H1 (cell line): ENCODE data around the gene TTLL9.

ENCODE experiments used
- ASH2L ChIP-seq: fragments of 200-600, 300-600 bp; sonication (generic); IDR thresholded peaks from one replicate; pipeline ENCODE4 v1.7.1; 2017; ENCODE audit warnings: low read length
- CEBPB ChIP-seq: IDR thresholded peaks from 2 replicates; pipeline ENCODE4 v1.6.1; 2012; ENCODE audit warnings: low read depth, low read length
- CREB1 ChIP-seq: IDR thresholded peaks from 2 replicates; pipeline ENCODE4 v1.6.1; 2012; ENCODE audit warnings: inconsistent platforms
- EZH2 ChIP-seq: fragments of 200-600 bp; sonication (generic); IDR thresholded peaks from 2 replicates; pipeline ENCODE4 v1.7.1; 2012; ENCODE audit warnings: low read depth, mild to moderate bottlenecking, moderate library complexity, low read length, inconsistent platforms; ENCODE audit not compliant: severe bottlenecking
- MAFK ChIP-seq: IDR thresholded peaks from 2 replicates; pipeline ENCODE4 v1.6.1; 2012; ENCODE audit warnings: low read depth, mild to moderate bottlenecking, improper control_type of control experiment, low read length
- NRF1 ChIP-seq: IDR thresholded peaks from 2 replicates; pipeline ENCODE4 v1.6.1; 2011; ENCODE audit warnings: mild to moderate bottlenecking, low read depth, low read length, improper control_type of control experiment
- PHF8 ChIP-seq: fragments of 200-600 bp; sonication (generic); conservative IDR thresholded peaks from 2 replicates; pipeline ENCODE4 v1.7.1; 2012; ENCODE audit warnings: low read depth, mild to moderate bottlenecking, inconsistent platforms, low read length, moderate library complexity
- POLR2A ChIP-seq, 2 experiments: IDR thresholded peaks; 1 replicate in 1 of 2; 2 replicates in 1 of 2; pipeline ENCODE4 v1.6.1; 2011; ENCODE audit warnings: low read depth in 2 of 2, low read length in 2 of 2, mild to moderate bottlenecking in 2 of 2; ENCODE audit errors: control extremely low read depth in 1 of 2
- POLR2AphosphoS5 ChIP-seq: IDR thresholded peaks from 2 replicates; pipeline ENCODE4 v1.6.1; 2011; ENCODE audit warnings: low read depth, low read length
- RFX5 ChIP-seq: IDR thresholded peaks from 2 replicates; pipeline ENCODE4 v1.6.1; 2011; ENCODE audit warnings: low read depth, low read length, improper control_type of control experiment, borderline replicate concordance
- RXRA ChIP-seq: IDR thresholded peaks from 2 replicates; pipeline ENCODE4 v1.6.1; 2011; ENCODE audit warnings: low read depth, mild to moderate bottlenecking, low read length, moderate library complexity; ENCODE audit not compliant: insufficient read depth
- SIN3A ChIP-seq, 2 experiments: IDR thresholded peaks in 1 of 2; conservative IDR thresholded peaks in 1 of 2; 2 replicates each; pipeline ENCODE4 v1.6.1; 2011 to 2012; ENCODE audit warnings: low read length in 2 of 2, improper control_type of control experiment in 1 of 2, low read depth in 1 of 2, mild to moderate bottlenecking in 1 of 2
- TF ChIP-seq, protein P1 (sequence below), 3 experiments: IDR thresholded peaks; 1 replicate in 2 of 3; 2 replicates in 1 of 3; pipeline versions ENCODE4 v1.5.1 to v1.6.1; 2011; ENCODE audit warnings: low read length in 3 of 3, mild to moderate bottlenecking in 3 of 3, inconsistent platforms in 2 of 3, low read depth in 1 of 3, moderate library complexity in 1 of 3; ENCODE audit not compliant: insufficient read depth in 1 of 3; ENCODE audit errors: control extremely low read depth in 1 of 3
- TF ChIP-seq, protein P2 (sequence below): IDR thresholded peaks from 2 replicates; pipeline ENCODE4 v1.6.1; 2012; ENCODE audit warnings: inconsistent platforms

DNA sequence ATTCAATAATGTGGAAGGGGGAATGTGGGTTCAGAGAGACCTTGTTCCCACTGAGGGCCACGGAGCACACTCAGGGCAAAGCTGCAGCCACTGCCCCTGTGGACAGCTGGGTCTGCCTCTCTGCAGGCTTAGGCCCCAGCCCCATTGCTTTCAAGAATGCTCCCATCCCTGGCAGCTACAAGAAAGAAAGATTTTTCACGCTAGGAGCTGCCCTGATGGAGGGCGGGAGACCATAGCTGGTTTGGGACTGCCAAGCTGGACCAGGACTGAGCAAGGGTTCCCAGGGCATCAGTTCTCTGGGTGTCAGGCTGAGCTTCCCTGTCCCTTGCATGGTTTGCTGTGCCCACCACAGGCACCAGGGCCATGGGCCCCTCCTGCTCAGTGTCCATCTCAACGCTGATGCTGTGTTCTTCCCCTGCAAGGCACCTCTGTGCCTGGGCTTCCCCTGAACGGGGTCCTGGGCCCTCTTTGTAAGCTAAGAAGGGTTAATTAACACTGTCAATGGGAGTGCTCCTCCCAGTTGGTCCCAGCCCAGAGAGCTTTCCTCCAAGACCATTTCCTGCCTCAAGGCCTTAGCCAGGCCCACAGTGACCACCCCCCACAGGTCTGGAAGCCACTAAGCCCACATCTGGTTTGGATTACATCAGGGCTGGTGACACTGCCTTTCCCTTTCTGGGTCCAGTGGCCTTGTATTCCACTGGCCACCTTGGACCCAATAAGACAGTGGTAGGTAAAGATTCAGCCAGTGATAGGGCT lies 33.4 kb upstream of the TTLL9 start:
- TF ChIP-seq, protein P1, sequence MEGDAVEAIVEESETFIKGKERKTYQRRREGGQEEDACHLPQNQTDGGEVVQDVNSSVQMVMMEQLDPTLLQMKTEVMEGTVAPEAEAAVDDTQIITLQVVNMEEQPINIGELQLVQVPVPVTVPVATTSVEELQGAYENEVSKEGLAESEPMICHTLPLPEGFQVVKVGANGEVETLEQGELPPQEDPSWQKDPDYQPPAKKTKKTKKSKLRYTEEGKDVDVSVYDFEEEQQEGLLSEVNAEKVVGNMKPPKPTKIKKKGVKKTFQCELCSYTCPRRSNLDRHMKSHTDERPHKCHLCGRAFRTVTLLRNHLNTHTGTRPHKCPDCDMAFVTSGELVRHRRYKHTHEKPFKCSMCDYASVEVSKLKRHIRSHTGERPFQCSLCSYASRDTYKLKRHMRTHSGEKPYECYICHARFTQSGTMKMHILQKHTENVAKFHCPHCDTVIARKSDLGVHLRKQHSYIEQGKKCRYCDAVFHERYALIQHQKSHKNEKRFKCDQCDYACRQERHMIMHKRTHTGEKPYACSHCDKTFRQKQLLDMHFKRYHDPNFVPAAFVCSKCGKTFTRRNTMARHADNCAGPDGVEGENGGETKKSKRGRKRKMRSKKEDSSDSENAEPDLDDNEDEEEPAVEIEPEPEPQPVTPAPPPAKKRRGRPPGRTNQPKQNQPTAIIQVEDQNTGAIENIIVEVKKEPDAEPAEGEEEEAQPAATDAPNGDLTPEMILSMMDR (IDR thresholded peaks at IDR 0.05; ENCODE audit: control extremely low read depth in 1 of 3, insufficient read depth in 1 of 3, low read depth in 1 of 3, low read length in 3 of 3), result no peak
- TF ChIP-seq POLR2AphosphoS5 (no peak), PHF8 (no peak), CREB1 (no peak), EZH2 (no peak), RFX5 (no peak), POLR2A (IDR thresholded peaks at IDR 0.05; ENCODE audit: control extremely low read depth in 1 of 2, low read depth in 2 of 2, low read length in 2 of 2) (no peak), ASH2L (no peak), CEBPB (no peak), SIN3A (conservative IDR thresholded peaks at IDR 0.05 in 1 of 2, IDR thresholded peaks at IDR 0.05 in 1 of 2; ENCODE audit: low read depth in 1 of 2, low read length in 2 of 2) (no peak), RXRA (no peak), NRF1 (no peak), MAFK (no peak)
- TF ChIP-seq, protein P2, sequence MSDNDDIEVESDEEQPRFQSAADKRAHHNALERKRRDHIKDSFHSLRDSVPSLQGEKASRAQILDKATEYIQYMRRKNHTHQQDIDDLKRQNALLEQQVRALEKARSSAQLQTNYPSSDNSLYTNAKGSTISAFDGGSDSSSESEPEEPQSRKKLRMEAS, result no peak
